Measurements from ENCODE around the gene ERMN. TPM values are rescaled to one million over a fixed set of nuclear protein-coding genes. Genes with fewer than 3 reads are reported as not detected.

ERMN gene
- total and polyA plus RNA-seq, 2 experiments from 2014 or later: not detected

DNA sequence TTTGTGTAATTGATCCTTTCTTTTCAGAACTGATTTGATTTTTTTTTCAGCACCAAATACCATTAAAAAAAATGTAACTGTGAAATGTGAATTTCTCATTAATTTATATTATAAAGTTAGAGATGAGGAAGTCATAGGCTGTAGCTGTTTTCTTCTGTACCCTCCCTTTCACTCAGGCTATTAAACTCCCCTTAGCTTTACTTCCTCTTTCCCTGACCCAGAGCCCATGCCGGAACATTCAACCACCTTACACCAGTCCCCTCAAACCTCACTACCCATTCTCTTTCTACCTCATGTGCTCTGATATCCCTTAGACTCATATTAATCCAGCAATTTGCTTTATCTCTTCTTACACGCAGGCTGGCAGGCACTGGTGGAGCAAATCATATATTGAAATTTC lies 55.7 kb downstream of the ERMN start:
- no peaks in the 10 kb centered on the region; the same call in 1 of the 2 replicates for H3K9me2 ChIP-seq (ENCODE audit: insufficient read depth)
- peaks cover 9% of the 10 kb centered on the region for H3K4me1 ChIP-seq (ENCODE audit: insufficient read depth)
- no peak overlapping the region for H3K27ac ChIP-seq
- H3K4me3 ChIP-seq: no peak overlapping the region
- 74 to 76% methylated on average over 2 of the region's 2 CpGs for WGBS, 2 experiments (ENCODE audit: low coverage in 1 of 2, low lambda C conversion rate in 2 of 2, missing lambda C conversion rate in 2 of 2)
- no peak for TF ChIP-seq EZH2phosphoT487 (IDR thresholded peaks at IDR 0.05; ENCODE audit: insufficient read depth, low read depth)
- TF ChIP-seq EZH2 (IDR thresholded peaks at IDR 0.05; ENCODE audit: insufficient read depth, poor library complexity, severe bottlenecking): no peak
- peaks cover 16% of the 10 kb centered on the region; the same call in 1 of the 2 replicates for H3F3A ChIP-seq (ENCODE audit: insufficient read depth)
- H3K9ac ChIP-seq: no peak overlapping the region
- peaks cover 93% of the 10 kb centered on the region for H3K79me2 ChIP-seq (ENCODE audit: insufficient read depth)
- H4K20me1 ChIP-seq (ENCODE audit: insufficient read depth): no peaks in the 10 kb centered on the region
- no peaks in the 10 kb centered on the region for H3K27me3 ChIP-seq (replicated peaks; ENCODE audit: insufficient read depth)
- no peaks in the 10 kb centered on the region for H3K9me3 ChIP-seq (ENCODE audit: low read depth)
- in situ Hi-C loops (cut with MboI): no loop called here
- peaks cover 17% of the 10 kb centered on the region; the same call in 1 of the 2 replicates for H3K36me3 ChIP-seq (ENCODE audit: low read depth)
- DNase-seq: no peak
- H2AFZ ChIP-seq: no peak overlapping the region
- H3K4me2 ChIP-seq (ENCODE audit: unreplicated experiment): no peak overlapping the region

DNA sequence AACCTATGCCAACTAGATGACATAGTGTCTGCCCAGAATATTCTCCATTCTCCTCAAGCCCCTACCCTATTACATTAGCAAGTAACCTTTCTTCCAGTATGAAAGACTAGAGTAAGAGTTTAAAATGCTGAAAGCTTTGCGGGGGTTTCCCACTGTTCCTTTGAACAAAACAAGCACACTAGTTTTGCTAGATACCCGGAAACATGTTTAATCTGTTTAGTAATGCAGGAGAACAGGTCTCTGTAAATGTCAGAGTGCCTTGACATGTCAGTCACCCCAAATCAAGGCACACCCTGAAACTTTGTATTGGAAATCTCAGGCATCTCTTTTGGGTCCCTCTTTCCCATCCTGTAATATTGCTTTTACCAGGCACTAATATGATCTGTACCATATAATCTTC lies 56.6 kb downstream of the ERMN start:
- H2AFZ ChIP-seq: no peak overlapping the region
- no peak overlapping the region for H3K9ac ChIP-seq
- TF ChIP-seq EZH2 (IDR thresholded peaks at IDR 0.05; ENCODE audit: insufficient read depth, poor library complexity, severe bottlenecking): no peak
- no peak for TF ChIP-seq EZH2phosphoT487 (IDR thresholded peaks at IDR 0.05; ENCODE audit: insufficient read depth, low read depth)
- no peaks in the 10 kb centered on the region for H3K27me3 ChIP-seq (replicated peaks; ENCODE audit: insufficient read depth)
- no peaks in the 10 kb centered on the region; the same call in 1 of the 2 replicates for H3K9me2 ChIP-seq (ENCODE audit: insufficient read depth)
- peaks cover 17% of the 10 kb centered on the region; the same call in 1 of the 2 replicates for H3F3A ChIP-seq (ENCODE audit: insufficient read depth)
- peaks cover 91% of the 10 kb centered on the region for H3K79me2 ChIP-seq (ENCODE audit: insufficient read depth)
- 84 to 93% methylated on average over 2 of the region's 2 CpGs for WGBS, 2 experiments (ENCODE audit: low coverage in 1 of 2, low lambda C conversion rate in 2 of 2, missing lambda C conversion rate in 2 of 2)
- no peak overlapping the region for H3K4me3 ChIP-seq
- no peak overlapping the region for H3K4me2 ChIP-seq (ENCODE audit: unreplicated experiment)
- no peaks in the 10 kb centered on the region for H3K9me3 ChIP-seq (ENCODE audit: low read depth)
- H3K4me1 ChIP-seq (ENCODE audit: insufficient read depth): peaks cover 17% of the 10 kb centered on the region
- no peak for DNase-seq
- H3K27ac ChIP-seq: no peak overlapping the region
- no peaks in the 10 kb centered on the region for H4K20me1 ChIP-seq (ENCODE audit: insufficient read depth)
- peaks cover 17% of the 10 kb centered on the region; the same call in 1 of the 2 replicates for H3K36me3 ChIP-seq (ENCODE audit: low read depth)
- in situ Hi-C loops (cut with MboI): no loop called here

Other genes starting within 250 kb of the ERMN start
- 114 and 117 TPM in 2 replicates for gene GALNT5, start 68.1 kb downstream of the ERMN start, total RNA-seq (2014; rRNA removed; shearing (Covaris generic))
- gene GALNT5, start 68.1 kb downstream of the ERMN start, polyA plus RNA-seq (2016; fragmentation: Nextera tagmentation; extraction: Ambion mirVana): 76.5 and 83.5 TPM in 2 replicates
- not detected in 2 replicates for gene CYTIP, start 118.3 kb upstream of the ERMN start, total RNA-seq (2014; rRNA removed; shearing (Covaris generic))
- not detected in 2 replicates for gene CYTIP, start 118.3 kb upstream of the ERMN start, polyA plus RNA-seq (2016; fragmentation: Nextera tagmentation; extraction: Ambion mirVana)